GM18907 (cell line): ENCODE data around the gene TIMM8A.

Experiments used
- ATAC-seq: cut with Tn5 transposase; IDR thresholded peaks from one replicate; pipeline ENCODE4 v1.9.1; 2021; ENCODE audit warnings: mild to moderate bottlenecking, moderate library complexity; ENCODE audit not compliant: unreplicated experiment

Gene TIMM8A, protein sequence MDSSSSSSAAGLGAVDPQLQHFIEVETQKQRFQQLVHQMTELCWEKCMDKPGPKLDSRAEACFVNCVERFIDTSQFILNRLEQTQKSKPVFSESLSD

DNA sequence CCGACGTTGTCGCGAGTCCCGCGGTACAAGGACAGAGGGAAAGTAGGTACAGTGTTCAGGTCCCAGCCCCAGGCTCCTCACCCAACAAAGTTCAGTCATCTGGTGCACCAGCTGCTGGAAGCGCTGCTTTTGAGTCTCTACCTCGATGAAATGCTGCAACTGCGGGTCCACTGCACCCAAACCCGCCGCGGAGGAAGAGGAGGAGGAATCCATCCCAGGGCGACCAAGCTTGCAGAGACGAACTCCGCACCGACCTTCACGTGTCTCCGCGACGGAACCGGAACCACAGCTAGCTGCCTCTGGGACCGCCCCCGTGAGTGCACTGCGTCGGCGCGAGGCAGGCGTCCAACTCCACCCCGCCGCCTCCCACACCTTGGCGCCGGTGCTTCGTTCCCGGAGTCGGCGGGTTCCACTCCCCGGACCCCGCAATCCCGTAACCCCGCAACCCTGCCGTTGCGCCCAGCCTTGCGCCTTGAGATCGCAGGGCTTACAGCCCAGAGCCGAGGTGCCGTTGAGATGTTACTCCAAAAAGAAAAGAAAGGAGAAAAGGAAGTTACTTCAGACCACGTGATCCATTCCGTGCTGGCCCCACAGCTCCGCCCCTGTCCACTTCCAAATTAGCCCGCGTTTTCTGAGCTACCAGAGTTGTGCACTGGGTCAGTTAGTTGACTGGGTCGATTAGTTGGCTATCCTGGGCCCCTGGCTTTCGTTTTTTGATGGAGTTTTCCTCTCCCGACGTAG, at the start of gene TIMM8A:
Gene TIMM8A, minus strand, starts transcription at position 291 of the 741 bp plus-strand sequence. Its CDS starts 78 bp downstream, at position 213.
- peak; percentile 97 for ATAC-seq

DNA sequence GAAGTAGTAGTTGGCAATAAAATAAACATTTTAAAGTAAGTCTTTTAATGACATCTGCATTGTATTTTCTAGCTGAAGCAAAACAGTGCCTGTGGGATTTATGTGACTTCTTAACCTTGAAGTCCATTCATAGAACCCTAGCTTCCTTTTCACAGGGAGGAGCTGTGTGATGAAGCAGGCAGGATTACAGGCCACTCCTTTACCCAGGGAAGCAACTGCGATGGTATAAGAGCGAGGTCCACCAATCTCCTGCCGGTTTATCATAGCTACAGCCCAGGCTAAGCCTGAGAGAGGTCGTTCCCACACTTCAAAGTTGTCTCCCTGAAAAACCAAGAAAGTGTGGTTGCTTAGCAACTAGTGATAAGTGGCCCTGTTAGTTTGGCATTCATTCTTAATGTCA, 49.2 kb upstream of the TIMM8A start:
- no peak for ATAC-seq

DNA sequence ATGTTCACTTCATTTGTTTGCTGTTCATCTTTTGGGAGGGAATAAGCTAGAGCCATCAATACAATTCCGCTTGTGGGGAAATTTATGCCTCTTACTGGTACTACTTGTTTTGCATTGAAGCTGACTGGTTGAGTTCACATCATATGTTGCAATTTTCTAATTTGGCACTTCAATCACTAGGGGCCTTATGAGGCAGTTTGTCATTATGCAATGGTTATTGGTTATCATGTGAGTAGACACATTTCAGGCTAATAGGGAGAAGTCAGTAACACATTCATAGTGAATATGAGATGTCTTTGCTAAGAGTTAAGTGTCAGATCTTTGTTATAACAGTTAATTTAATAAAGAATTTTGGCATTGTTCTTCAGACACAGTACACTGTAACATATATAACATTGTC, 47.2 kb upstream of the TIMM8A start:
- ATAC-seq, result no peak

DNA sequence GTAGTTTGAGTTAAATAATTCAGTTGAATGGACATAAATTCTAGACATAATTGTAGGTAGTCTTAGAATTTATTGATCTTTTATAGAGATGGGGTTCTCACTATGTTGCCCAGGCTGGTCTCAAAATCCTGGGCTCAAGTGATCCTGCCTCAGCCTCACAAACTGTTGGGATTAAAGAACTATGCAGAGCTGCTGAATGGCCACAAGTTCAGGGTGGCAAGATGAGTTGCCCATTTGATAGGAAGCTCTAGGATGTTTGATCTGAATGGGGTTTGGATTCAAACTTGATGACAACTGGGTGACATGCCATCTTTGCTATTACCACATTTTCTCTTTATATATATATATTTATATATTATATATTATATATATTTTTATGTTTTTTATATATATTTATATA, 45.8 kb upstream of the TIMM8A start:
- ATAC-seq, result no peak

DNA sequence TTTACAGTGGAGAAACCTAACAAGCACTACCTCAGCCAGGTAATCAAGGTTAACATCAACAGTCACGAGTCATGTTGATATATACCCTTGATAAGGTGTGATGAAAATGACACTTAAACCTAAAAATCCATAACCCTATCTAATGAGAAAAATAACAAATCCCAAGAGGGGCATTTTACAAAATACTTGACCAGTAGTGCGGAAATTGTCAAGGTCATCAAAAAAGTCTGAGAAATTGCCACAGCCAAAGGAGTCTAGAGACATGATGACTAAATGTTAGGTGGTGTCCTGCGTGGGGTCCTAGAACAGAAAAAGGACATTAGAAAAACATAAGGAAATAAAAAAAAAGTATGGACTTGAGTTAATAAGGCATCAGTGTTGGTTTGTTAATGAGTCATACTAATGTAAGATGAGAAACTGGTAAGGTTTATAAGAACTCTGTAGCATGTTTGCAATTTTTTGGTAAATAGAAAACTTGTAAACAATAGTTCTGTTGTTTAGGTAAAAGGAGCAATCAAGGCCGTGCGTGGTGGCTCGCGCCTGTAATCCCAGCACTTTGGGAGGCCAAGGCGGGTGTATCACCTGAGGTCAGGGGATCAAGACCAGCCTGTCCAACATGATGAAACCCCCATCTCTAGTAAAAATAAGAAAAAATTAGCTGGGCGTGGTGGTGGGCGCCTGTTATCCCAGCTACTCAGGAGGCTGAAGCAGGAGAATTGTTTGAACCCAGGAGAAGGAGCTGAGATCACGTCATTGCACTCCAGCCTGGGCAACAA, 45.2 kb upstream of the TIMM8A start:
- no peak for ATAC-seq

DNA sequence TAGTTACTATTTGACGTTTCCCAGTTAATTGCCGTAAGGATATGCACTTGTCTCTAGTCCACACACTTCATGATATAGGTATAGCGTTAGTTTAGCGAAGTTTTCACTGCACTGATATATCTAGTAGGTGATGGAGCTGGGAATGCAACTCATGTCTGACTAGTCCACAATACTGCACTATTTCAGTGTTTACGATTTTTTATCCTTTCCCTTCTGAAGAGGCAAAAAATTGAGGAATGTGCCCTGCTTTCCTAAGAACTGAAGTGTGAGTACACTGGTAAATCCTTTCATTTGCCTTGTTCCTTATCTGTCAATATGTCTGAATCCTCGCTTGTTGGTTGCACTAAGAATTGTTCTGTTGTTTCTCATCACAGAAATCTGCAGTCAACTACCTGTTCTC, 43.3 kb upstream of the TIMM8A start:
- no peak for ATAC-seq

DNA sequence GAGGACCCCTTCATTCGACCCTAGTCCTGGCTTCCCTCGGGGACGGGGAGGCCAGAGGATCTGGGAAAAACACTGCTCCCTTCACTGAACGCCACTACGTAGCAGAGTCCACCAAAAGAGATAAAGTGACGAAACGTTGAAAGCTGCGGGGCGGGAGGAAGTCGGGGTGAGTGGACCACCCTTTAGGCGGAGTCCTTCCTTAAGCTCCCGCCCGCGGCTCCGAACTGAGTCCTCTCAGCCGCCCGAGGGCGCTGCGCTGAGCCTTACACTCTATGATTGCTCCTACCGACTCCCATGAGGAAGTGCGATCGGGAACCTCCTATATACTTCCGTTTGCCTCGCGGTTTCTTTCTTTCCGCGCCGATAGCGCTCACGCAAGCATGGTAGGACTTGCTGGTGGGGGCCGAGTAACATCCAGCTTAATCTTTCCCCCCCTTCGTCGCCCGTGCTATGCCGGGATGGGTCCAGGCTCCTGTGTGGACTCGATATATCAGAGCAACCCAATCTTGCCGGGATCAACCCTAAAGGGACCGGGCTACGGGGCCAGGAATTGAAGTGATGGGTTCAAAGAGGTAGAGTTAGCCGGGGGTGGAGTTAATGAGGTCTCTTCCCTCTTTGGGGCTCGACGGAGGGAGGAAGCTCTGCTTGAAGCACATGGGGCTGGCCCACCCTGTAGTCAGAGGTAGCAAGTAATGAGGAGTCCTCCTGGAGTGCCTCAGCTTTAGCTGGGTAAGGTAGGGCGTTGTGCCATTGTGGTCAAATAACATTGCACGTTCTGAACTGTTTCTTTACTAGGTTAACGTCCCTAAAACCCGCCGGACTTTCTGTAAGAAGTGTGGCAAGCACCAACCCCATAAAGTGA, 42.4 kb upstream of the TIMM8A start, which contains the start of gene RPL36A:
Gene RPL36A, plus strand, starts transcription at position 348 of the 862 bp plus-strand sequence. Its CDS starts 33 bp downstream, at position 381.
- peak; percentile 89 for ATAC-seq

DNA sequence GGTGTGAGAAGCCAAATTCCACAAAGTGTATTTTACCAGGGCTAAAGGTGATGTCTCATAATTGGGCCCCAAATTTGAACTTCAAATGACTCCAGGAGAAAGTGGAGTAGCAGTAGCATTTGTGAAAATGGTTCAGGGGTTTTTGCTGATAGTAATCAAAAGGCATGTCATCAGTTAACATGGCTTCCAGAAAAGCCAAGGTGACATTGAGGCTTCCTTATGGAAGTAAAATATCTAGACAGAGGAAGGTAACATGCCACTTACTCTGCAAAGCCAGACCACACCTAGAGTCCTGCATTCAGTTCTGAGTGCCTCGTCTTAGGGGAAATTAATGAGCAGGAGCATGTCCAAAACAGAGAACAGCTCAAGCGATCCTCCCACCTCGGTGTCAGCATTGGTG, 40.1 kb upstream of the TIMM8A start:
- ATAC-seq, result no peak

DNA sequence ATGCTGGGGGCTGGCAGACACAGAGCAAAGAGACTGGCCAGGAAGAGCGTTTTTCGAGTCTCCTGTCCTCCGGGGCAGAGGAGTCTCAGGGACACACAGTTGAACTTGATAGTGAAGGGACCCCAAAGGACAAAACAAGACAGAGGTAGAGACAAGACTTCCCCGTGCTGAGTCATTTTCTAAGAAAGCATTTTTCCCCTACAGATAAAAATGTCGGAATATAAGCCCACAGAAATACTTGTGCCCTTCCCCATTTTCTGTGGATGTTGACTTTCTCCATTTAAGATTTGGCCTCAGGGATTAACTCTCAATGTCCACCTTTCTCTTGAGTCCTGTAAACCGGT, 38.0 kb upstream of the TIMM8A start:
- no peak for ATAC-seq

DNA sequence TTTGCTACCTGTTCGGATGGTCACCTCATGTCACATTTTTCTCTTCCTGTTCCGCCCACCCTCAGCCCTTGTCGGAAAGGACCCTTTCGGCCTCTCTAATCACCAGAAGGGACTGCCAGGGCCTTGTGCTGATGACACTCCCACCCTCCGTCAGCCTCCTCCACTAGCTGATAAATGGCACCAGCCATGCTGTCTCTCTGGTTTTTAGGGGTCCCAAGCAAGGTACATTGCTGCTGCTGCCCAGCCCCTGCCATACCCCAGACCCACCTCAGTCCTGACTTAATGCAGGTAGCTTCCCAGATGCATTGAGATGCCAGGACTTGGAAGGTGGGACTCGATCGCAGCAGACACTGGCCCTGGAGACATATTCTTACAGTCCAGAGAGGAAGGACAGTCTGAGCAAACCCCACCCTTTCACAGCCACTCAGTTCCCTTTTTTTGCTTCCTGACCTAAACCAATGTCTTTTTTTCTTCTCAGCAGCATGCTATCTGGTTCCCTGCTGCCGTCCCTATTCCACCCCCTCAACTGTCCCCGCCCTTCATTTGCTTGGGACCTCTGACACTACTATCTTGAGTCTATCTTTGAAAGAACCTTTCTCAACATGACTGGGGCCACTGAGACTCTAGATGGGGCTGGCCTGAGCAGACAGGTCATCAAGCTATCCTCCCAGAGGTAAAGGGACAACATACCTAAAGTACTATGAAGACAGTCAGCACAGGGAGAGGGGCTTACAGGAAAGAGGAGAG, 37.4 kb upstream of the TIMM8A start, which contains the start of gene BTK:
Gene BTK, minus strand, starts transcription at position 397 of the 747 bp plus-strand sequence. CDS start 10,907 bp downstream, outside the sequence.
- ATAC-seq, result peak; percentile 74

DNA sequence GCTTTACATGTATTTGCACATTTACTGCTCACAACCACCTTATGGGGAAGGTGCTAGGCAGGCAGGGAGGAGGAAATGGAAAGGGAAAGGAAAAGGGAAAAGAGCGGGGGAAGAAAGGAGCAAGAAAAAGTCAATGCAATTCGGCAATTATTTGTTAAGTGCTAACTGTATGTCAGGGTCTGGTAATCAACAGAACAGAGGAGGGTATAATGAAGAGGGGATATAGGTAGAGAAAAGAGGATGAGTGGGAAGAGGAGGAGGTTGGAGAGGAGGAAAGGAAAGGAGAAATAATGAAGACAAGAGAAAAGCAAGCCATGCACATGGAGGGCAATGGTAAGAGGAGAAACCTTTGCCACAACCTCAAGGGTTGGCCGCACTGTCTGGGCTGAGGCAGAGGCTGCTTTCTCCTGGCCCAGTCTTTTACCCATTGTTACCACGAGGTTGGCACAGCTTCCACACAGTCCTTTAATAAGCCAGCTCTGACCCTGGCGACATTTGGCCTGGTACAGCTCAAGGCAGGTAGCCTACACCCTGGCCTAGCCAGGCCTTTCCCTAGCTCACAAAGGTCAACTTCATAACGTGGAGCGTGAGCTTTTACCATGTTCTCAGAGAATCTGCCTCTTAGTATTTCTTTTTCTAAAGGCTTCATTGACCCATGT, 36.6 kb upstream of the TIMM8A start:
- no peak for ATAC-seq

DNA sequence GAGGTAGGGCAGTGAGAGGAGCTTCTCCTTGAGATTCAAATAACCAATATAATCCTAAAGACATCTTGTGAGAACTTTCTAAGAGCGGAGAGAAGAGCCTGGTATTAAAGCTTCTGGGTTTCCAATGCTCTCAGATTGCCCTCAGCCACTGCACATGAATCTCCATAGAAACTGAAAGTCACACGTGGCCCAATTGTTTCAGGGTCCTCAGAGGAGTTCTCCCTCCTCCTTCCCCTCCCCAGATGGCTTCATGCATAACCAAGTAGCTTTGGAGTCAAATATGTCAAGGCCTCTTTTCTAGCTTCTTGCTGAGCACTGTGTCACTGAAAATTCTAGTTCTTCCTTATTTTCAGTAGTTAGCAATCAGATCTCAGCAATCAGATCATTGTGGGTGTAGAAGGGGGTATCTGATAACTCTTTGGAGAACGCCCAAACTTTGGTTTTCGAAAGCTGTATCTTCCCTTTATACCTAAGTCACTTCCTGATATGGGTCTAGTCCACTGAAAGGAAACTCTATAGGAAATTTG, 35.2 kb upstream of the TIMM8A start:
- ATAC-seq, result peak; percentile 79

DNA sequence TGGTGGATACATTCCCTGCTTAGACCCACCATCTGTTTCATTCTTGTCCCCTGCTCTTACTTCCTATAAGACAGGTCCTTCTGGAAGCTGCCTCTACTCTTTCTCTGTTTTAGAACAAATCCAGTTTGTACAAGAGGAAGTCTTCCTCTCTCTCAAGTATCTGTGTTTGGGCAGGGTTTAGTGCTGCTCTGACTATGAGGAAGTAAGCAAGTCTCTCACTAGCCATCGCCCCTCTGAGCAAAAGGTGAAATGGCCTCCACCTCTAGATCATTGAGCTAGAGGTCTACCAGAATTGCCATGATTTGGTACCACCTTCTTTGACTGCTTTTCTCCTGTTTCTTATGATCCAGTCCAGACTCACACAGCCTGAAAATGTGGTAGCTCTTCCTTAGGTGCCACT, 29.0 kb upstream of the TIMM8A start:
- ATAC-seq, result no peak

DNA sequence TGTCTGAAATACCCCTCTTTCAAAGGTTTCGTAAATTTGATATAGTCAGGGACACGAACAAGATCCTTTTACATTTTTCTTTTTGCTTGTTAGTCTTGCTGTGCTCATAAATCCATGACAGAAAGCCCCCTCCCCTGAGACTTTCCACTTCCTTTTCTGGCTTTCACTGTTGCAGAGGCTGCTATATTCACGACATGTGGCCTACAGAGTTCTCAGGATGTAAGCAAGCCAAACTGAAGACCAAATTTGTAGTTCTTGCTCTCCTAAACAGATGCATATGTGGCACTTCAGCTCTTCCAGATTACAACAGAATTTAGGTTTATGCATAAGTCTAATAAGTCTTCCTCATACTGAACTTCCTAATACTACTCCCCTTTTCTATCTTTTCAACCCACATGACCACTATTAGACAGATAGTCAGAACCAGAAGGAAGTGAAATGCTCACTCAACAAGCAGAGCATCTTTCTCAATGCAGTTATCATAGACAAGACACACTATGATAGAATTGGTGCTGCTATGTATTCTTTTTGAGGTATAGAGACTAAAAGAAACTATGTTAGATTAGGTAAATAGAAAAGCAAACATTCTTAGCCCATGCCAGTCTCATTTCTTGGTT, 22.5 kb upstream of the TIMM8A start:
- ATAC-seq, result peak; percentile 79

DNA sequence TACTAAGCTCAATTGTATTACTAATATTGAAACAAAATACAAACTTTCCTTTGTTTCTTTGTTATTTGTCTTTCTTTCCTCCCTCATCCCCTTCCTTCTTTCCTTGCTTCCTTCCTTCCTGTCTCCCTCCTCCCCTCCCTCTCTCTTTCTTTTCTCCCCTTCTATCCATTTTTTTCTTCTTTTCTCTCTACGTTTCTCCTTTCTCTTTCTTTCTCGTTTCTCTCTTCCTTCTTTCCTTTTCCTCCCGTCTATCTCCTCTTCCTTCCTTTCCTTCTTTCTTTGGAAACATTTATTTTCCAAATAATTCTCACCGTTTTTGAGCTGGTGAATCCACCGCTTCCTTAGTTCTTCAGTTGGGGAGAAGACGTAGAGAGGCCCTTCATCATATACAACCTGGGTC, 21.1 kb upstream of the TIMM8A start:
- ATAC-seq, result no peak

DNA sequence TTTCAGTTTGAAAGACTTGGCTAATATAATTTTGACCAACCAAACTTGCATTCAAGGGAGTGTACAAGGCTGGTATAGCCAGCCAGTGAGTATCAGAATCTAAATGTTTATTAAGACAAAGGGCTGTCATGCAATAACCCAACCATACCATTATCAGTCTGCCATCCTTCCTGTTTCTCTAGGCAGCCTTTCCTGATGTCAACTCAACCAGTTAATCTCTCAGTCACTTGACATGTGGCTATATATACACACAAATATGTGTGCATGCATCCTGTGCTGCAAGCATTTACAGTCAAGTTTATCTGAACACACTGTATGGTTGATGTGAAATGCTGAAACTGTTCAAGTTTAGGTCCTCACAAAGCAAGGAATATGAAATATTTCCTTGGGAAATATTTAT, 20.3 kb upstream of the TIMM8A start:
- ATAC-seq, result no peak

DNA sequence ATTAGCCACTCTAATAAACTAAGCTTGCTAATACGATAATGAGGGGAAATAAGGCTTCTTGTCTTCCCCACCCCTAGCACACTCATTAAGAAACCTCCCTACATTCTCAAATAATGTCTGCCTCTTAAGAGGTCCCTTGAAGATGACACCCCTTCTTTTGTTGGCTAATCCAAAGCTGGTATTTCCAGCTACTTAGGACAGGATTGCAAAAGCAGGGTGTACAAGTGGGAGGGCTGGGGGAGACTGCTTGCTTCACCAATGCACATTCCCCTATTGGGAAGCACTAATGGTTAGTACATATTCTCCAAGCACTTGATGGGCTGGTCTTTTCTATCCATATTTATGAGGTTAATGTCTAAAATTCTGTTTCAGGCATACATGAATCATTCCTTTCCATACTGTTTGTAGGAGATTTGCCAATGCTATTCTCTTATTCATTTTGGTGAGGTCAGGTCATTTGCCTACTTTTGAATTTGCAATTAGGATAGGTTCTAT, 16.8 kb upstream of the TIMM8A start:
- no peak for ATAC-seq

DNA sequence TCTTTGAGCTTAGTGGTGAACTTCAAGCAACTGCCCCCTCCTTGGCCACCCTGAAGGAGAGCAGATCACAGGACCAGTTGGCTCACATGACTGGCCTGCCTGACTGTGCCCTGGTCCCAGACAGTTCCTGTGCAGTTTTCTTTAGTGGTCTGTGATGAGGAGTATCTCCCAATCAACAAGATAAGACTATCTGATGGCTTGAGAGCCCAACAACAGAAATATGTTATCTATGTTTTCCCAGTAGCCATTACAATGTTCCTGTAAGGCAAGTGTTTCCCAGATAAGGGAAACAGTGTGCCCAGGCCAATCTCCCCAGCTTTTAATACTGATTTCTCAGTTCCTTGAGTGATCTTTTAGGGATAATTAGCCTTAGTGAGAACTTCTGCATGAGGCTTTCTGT, 14.2 kb upstream of the TIMM8A start:
- no peak for ATAC-seq

DNA sequence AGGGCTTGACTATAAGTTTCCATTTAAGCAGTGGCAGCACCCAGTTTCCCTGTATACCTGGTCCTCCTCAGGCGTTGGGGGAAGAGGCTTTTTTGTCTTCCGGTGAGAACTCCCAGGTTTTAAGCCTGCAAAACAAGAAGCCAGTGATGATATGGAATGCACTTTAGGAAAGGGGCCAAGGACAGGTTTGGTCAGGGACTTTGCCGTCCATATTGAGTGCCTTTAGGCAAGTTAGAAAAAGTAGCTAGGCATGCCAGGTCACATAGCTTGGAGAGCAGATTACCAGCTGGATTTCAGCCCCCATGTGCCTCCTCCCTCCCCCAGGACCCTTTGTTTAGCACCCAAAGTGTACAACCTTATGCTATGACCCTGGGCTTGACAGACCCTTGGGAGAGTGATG, 13.6 kb upstream of the TIMM8A start:
- no peak for ATAC-seq
